Measurements from ENCODE around the gene EYA3. TPM values are rescaled to one million over a fixed set of nuclear protein-coding genes. Genes with fewer than 3 reads are reported as not detected.

EYA3 gene
- total RNA-seq, 3 donors from 2014 or later (not counting 1 experiment from before 2014, with no cell fraction given), result 17.7 to 25.2 (median 19.1) TPM

GRCh38 chr1:28070725-28071593 is 17.5 kb downstream of the EYA3 start:
- H3K9me3 ChIP-seq (ENCODE audit: control insufficient read depth, insufficient read depth, low read length), result no peaks in the 10 kb centered on the region
- H3K27me3 ChIP-seq (ENCODE audit: control insufficient read depth, insufficient read depth, low read length), result no peaks in the 10 kb centered on the region
- no peak for TF ChIP-seq CTCF (IDR thresholded peaks at IDR 0.05)
- Mint-ChIP-seq H3K27ac (no peak overlapping the region), H3K4me1 (peaks cover 39 to 43% of the 10 kb centered on the region in 2 donors), H3K36me3 (no peaks in the 10 kb centered on the region), H3K4me3 (no peak overlapping the region), H3K27me3 (ENCODE audit: low read depth in 2 of 2) (no peaks in the 10 kb centered on the region), H3K9me3 (no peaks in the 10 kb centered on the region)
- DNase-seq (no peak), ATAC-seq (no peak)
- 100% methylated on average over 1 of the region's 11 CpGs for WGBS (ENCODE audit: insufficient coverage)
- H3K36me3 ChIP-seq (ENCODE audit: control insufficient read depth, insufficient read depth, low read length), result no peaks in the 10 kb centered on the region
- no peak overlapping the region for H3K27ac ChIP-seq (ENCODE audit: low read length)
- intact Hi-C loops (cut with micrococcal nuclease), result no loop called here
- no peak overlapping the region for H3K4me3 ChIP-seq (ENCODE audit: low read length)
- H3K4me1 ChIP-seq (ENCODE audit: control insufficient read depth, insufficient read depth, low read length), result no peaks in the 10 kb centered on the region

GRCh38 chr1:28067523-28068090 is 20.8 kb downstream of the EYA3 start:
- Mint-ChIP-seq H3K27me3 (ENCODE audit: low read depth in 2 of 2) (no peaks in the 10 kb centered on the region), H3K36me3 (no peaks in the 10 kb centered on the region), H3K27ac (no peak overlapping the region), H3K9me3 (no peaks in the 10 kb centered on the region), H3K4me1 (peaks cover 26 to 31% of the 10 kb centered on the region in 2 donors), H3K4me3 (no peak overlapping the region)
- no peak for TF ChIP-seq CTCF (IDR thresholded peaks at IDR 0.05)
- Histone ChIP-seq H3K4me1 (ENCODE audit: control insufficient read depth, insufficient read depth, low read length) (peaks cover 3% of the 10 kb centered on the region), H3K27me3 (ENCODE audit: control insufficient read depth, insufficient read depth, low read length) (no peaks in the 10 kb centered on the region), H3K27ac (ENCODE audit: low read length) (no peak overlapping the region), H3K36me3 (ENCODE audit: control insufficient read depth, insufficient read depth, low read length) (no peaks in the 10 kb centered on the region), H3K9me3 (ENCODE audit: control insufficient read depth, insufficient read depth, low read length) (no peaks in the 10 kb centered on the region), H3K4me3 (ENCODE audit: low read length) (no peak overlapping the region)
- intact Hi-C loops (cut with micrococcal nuclease), result no loop called here
- 100% methylated on average over 1 of the region's 2 CpGs for whole genome bisulfite sequencing (ENCODE audit: insufficient coverage)
- DNase-seq (no peak), ATAC-seq (no peak)

- Mint-ChIP-seq H3K27ac (peak overlapping the region; percentile 15 to 19), H3K36me3 (no peaks in the 10 kb centered on the region), H3K4me3 (no peak overlapping the region), H3K27me3 (ENCODE audit: low read depth in 2 of 2) (no peaks in the 10 kb centered on the region), H3K9me3 (no peaks in the 10 kb centered on the region), H3K4me1 (peaks cover 20 to 26% of the 10 kb centered on the region in 2 donors)
- 100% methylated on average over 1 of the region's 3 CpGs for WGBS (ENCODE audit: insufficient coverage)
- Histone ChIP-seq H3K9me3 (ENCODE audit: control insufficient read depth, insufficient read depth, low read length) (no peaks in the 10 kb centered on the region), H3K36me3 (ENCODE audit: control insufficient read depth, insufficient read depth, low read length) (no peaks in the 10 kb centered on the region), H3K27me3 (ENCODE audit: control insufficient read depth, insufficient read depth, low read length) (no peaks in the 10 kb centered on the region), H3K27ac (ENCODE audit: low read length) (no peak overlapping the region), H3K4me1 (ENCODE audit: control insufficient read depth, insufficient read depth, low read length) (peaks cover 5% of the 10 kb centered on the region), H3K4me3 (ENCODE audit: low read length) (no peak overlapping the region)
- intact Hi-C loops (cut with micrococcal nuclease), result no loop called here
- ATAC-seq (no peak), DNase-seq (no peak)
- no peak for TF ChIP-seq CTCF (IDR thresholded peaks at IDR 0.05)
These were observed 21.8 kb downstream of the EYA3 start for GRCh38 chr1:28066393-28067154.

Data from natural killer cell (primary cell).